22Rv1 (cell line): ENCODE results near the gene RNF114.

Experiments
- CTCF ChIP-seq: fragments of 450-650 bp; IDR thresholded peaks from 2 replicates; pipeline ENCODE4 v1.5.1; 2017; ENCODE audit warnings: mild to moderate bottlenecking
- ZFX ChIP-seq: fragments of 450-650 bp; IDR thresholded peaks from 2 replicates; pipeline ENCODE4 v1.6.1; 2017; ENCODE audit warnings: antibody characterized with exemption, borderline replicate concordance

GRCh38 chr20:49915380-49916145 is 20.6 kb upstream of the RNF114 start, which contains the start of gene SPATA2:
- TF ChIP-seq CTCF (no peak), ZFX (no peak)
